Uterus (tissue), 2 donors: ENCODE results near the gene MSL3.

Experiments
- POLR2A ChIP-seq, 2 donors: fragments of 450-650 bp; IDR thresholded peaks; one replicate each; pipeline ENCODE4 v1.6.1; 2016; ENCODE audit warnings: antibody characterized with exemption in 2 of 2, mild to moderate bottlenecking in 1 of 2, moderate library complexity in 1 of 2
- TF ChIP-seq, protein P1 (sequence below), 4 experiments: fragments of 200-600 bp in 2 of 4; fragments of 450-650 bp in 2 of 4; sonication (generic) in 2 of 4; IDR thresholded peaks; one replicate each; pipeline ENCODE4 v1.5.1; 2016 to 2019; ENCODE audit warnings: antibody characterized with exemption in 4 of 4, mild to moderate bottlenecking in 2 of 4, moderate library complexity in 1 of 4

DNA sequence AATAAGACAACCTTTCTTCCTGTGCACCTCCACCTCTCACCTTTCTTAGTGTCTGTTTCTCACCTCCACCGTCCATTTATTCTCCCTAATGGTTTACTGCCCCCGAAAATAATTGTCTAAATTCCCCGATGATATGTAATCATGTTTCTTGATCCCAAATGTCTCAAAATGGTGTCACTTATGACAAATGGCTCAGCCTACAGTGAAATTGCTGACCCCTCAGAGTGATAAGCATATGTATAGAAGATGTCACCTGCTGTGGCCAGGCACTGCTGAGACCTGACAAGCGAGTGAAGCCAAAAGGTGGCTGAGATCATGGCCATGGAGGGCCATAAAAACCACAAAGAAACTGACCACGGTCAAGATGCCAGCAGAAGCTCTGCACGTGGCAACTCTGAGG, 35.7 kb downstream of the MSL3 start:
- TF ChIP-seq, protein P1, sequence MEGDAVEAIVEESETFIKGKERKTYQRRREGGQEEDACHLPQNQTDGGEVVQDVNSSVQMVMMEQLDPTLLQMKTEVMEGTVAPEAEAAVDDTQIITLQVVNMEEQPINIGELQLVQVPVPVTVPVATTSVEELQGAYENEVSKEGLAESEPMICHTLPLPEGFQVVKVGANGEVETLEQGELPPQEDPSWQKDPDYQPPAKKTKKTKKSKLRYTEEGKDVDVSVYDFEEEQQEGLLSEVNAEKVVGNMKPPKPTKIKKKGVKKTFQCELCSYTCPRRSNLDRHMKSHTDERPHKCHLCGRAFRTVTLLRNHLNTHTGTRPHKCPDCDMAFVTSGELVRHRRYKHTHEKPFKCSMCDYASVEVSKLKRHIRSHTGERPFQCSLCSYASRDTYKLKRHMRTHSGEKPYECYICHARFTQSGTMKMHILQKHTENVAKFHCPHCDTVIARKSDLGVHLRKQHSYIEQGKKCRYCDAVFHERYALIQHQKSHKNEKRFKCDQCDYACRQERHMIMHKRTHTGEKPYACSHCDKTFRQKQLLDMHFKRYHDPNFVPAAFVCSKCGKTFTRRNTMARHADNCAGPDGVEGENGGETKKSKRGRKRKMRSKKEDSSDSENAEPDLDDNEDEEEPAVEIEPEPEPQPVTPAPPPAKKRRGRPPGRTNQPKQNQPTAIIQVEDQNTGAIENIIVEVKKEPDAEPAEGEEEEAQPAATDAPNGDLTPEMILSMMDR (IDR thresholded peaks at IDR 0.05) = no peak
- no peak for TF ChIP-seq POLR2A (IDR thresholded peaks at IDR 0.05)
